Heart left ventricle (tissue), 16 donors: Measurements from ENCODE around the gene SEMA4D. TPM values are rescaled to one million over a fixed set of nuclear protein-coding genes. Genes with fewer than 3 reads are reported as not detected.

Experiments
- ATAC-seq, 4 donors: fragments of 200-7000 bp; cut with Tn5 transposase; one replicate each; pipeline ENCODE4 v1.9.1; 2020 to 2022; ENCODE audit warnings: moderate library complexity in 4 of 4, mild to moderate bottlenecking in 3 of 4, moderate number of reproducible peaks in 1 of 4
- DNase-seq, 5 donors: peaks; one replicate each; pipeline ENCODE4 v3.0.0-alpha.2; 2020
- H3K27ac ChIP-seq, 12 donors: fragments of 200-600 bp; sonication (generic) in 4 of 12; one replicate each; pipeline versions ENCODE4 v1.5.0 to v1.8.0; 2016 to 2022; ENCODE audit warnings: mild to moderate bottlenecking in 2 of 12
- H3K27me3 ChIP-seq, 9 donors: fragments of 200-600 bp; sonication (generic) in 2 of 9; one replicate each; pipeline versions ENCODE4 v1.5.1 to v1.8.0; 2016 to 2022; ENCODE audit warnings: mild to moderate bottlenecking in 3 of 9
- H3K36me3 ChIP-seq, 9 donors: fragments of 200-600 bp; sonication (generic) in 2 of 9; one replicate each; pipeline versions ENCODE4 v1.5.0 to v1.8.0; 2018 to 2022; ENCODE audit warnings: mild to moderate bottlenecking in 2 of 9
- H3K4me1 ChIP-seq, 12 donors: fragments of 200-600 bp; sonication (generic) in 4 of 12; one replicate each; pipeline versions ENCODE4 v1.5.0 to v1.8.0; 2016 to 2022; ENCODE audit warnings: mild to moderate bottlenecking in 3 of 12
- H3K4me3 ChIP-seq, 12 donors: fragments of 200-600 bp; sonication (generic) in 4 of 12; one replicate each; pipeline versions ENCODE4 v1.5.0 to v1.8.0; 2017 to 2022; ENCODE audit warnings: mild to moderate bottlenecking in 9 of 12, moderate library complexity in 4 of 12
- H3K9me3 ChIP-seq, 12 donors: fragments of 200-600 bp; sonication (generic) in 4 of 12; one replicate each; pipeline versions ENCODE4 v1.5.0 to v1.8.0; 2016 to 2022; ENCODE audit warnings: mild to moderate bottlenecking in 1 of 12
- POLR2A ChIP-seq, 2 donors: fragments of 450-650 bp; IDR thresholded peaks; one replicate each; pipeline ENCODE4 v1.6.1; 2017; ENCODE audit warnings: antibody characterized with exemption in 2 of 2, mild to moderate bottlenecking in 2 of 2, moderate library complexity in 2 of 2
- WGBS, 4 donors: extraction: QIAGEN DNeasy Blood & Tissue Kit in 2 of 4; methylation state at CpG; one replicate each; pipeline versions ENCODE4 v1.1.5 to v1.1.7; 2013 to 2018; 5-methylcytosine and 5-hydroxymethylcytosine counted together
- intact Hi-C, 10 donors: fragments of 100-400 bp; cut with DNase I; formaldehyde crosslinking; loops; one replicate each; pipeline versions ENCODE4 v1.11.1 to v1.14.2; 2022
- polyA plus RNA-seq, 2 donors: library from polyadenylated mRNA; stranded (reverse); fragments of 200-250 nt; gene quantifications; one replicate each; pipeline ENCODE4 v1.2.3, GENCODE V29; 2013
- total RNA-seq, 9 donors: library from RNA; depleted of rRNA in 2 of 9; stranded (reverse); fragments of >200 nt in 2 of 9; fragmentation: NEBNext Ultra II Directional in 3 of 9; extraction: Animal tissue kit (Norgen Biotek cat#: 25700) in 3 of 9; gene quantifications; one replicate each; pipeline versions ENCODE4 v1.1.0 to v1.2.4, GENCODE V29; 2016 to 2023
- TF ChIP-seq, protein P1 (sequence below), 12 donors: fragments of 200-600 bp; sonication (generic) in 4 of 12; IDR thresholded peaks; one replicate each; pipeline versions ENCODE4 v1.5.0 to v1.8.0; 2018 to 2022; ENCODE audit warnings: antibody characterized with exemption in 12 of 12, mild to moderate bottlenecking in 5 of 12
- donor health status: ischemic (EF 13 %, LVEDD 7.1; RV severe dilation, severe dysfunction).
- donor health status: healthy with polysubstance abuse.
- donor health status: DM: no; HTN: yes; CAD: no.
- donor health status: DM: no; HTN: no; CAD: no.
- donor health status: ischemic (EF 25% LVEDD 6.9; RV normal size, moderate dysfunction).
- donor health status: ischemic (EF 25% LVEDD 5.7; RV mildly dilated, moderate dysfunction).
- donor health status: healthy.
- donor health status: DM: yes; HTN: yes; CAD: no.
- donor health status: ischemic (EF 35%, LVEDD 5.7; RV mildly dilated, moderate dysfunction).
- donor health status: nonischemic (EF 11% LVEDD 7.7; RV severe dilation, severe dysfunction).
- donor health status: DM: yes; HTN: yes; CAD: no.
- donor health status: PGD.
- donor health status: ischemic (EF 29% LVEDD 5.4; RV normal size, mild dysfunction).
- donor health status: nonischemic (EF 23%, LVEDD 6.1; RV moderate dilation, normal function).

SEMA4D gene
- total and polyA plus RNA-seq, 11 donors, result 4.0 to 59.8 (median 20.2) TPM

DNA sequence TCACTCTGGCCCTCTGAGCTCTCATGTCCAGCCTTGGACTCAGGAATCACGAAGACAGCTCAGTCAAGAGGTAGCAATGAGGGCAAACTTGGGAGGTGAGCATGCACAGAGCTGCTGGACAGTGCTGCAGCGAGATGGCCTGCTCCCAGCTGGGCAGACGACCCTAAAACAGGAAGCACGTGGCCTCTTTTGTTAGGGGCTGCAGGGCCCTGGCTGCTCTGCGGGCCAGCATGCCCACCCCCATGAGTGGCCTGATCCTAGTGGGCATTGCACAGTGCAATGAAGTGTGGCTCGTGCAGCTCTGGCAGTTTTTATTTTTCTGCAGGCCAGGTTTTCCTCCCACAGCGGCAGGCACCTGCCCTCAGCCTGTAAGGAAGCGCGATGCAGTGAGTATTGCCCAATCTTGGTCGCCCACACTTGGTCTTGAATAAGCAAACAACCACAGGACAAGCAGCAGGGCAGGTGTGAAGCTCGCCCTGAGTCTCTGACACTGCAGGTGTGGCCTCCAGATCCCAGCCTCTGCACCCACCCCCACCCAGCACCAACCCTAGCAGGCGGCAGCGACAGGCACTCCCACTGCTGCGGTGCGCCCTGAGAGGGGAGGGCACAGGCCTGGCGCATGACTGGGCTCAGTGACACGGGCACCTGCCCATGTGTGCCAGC, 60.8 kb downstream of the SEMA4D start:
- Histone ChIP-seq H3K9me3 (no peaks in the 10 kb centered on the region), H3K27ac (no peak overlapping the region), H3K4me3 (no peak overlapping the region), H3K27me3 (no peaks in the 10 kb centered on the region), H3K4me1 (peaks cover 0 to 60% (median 7%) of the 10 kb centered on the region in 12 donors), H3K36me3 (no peaks in the 10 kb centered on the region)
- TF ChIP-seq, protein P1, sequence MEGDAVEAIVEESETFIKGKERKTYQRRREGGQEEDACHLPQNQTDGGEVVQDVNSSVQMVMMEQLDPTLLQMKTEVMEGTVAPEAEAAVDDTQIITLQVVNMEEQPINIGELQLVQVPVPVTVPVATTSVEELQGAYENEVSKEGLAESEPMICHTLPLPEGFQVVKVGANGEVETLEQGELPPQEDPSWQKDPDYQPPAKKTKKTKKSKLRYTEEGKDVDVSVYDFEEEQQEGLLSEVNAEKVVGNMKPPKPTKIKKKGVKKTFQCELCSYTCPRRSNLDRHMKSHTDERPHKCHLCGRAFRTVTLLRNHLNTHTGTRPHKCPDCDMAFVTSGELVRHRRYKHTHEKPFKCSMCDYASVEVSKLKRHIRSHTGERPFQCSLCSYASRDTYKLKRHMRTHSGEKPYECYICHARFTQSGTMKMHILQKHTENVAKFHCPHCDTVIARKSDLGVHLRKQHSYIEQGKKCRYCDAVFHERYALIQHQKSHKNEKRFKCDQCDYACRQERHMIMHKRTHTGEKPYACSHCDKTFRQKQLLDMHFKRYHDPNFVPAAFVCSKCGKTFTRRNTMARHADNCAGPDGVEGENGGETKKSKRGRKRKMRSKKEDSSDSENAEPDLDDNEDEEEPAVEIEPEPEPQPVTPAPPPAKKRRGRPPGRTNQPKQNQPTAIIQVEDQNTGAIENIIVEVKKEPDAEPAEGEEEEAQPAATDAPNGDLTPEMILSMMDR (IDR thresholded peaks at IDR 0.05), result no peak
- no peak for TF ChIP-seq POLR2A (IDR thresholded peaks at IDR 0.05)
- WGBS, 4 donors, result 80 to 93% (median 87%) methylated on average over 12 to 17 of the region's 17 CpGs
- peak in 1 of 5 donors; percentile 65 for DNase-seq
- intact Hi-C loops, result no loop called here
- no peak for ATAC-seq

DNA sequence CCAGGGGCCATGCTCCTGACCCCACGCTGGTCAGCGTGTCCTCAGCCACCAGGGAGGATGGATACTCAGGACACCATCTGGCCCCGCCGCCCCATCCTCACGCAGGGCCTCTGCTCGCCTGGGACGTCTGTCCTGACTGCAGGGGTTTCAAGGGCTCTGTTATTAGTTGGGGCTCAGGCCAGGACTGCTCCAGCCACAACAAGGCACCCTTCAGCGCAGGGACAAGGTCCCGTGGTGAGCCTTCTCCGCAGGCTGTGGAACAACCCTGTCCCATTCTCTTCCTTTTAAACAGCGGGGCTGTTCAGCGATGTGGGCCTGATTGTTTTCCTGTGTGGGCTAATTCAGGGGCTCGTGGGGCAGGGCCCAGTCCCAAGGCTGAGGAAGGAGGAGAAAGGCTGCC, 61.6 kb downstream of the SEMA4D start:
- no peak for TF ChIP-seq POLR2A (IDR thresholded peaks at IDR 0.05)
- TF ChIP-seq, protein P1 (IDR thresholded peaks at IDR 0.05), result no peak
- WGBS, 4 donors, result 81 to 92% (median 86%) methylated on average over 10 to 13 of the region's 13 CpGs
- H3K9me3 ChIP-seq, result no peaks in the 10 kb centered on the region

DNA sequence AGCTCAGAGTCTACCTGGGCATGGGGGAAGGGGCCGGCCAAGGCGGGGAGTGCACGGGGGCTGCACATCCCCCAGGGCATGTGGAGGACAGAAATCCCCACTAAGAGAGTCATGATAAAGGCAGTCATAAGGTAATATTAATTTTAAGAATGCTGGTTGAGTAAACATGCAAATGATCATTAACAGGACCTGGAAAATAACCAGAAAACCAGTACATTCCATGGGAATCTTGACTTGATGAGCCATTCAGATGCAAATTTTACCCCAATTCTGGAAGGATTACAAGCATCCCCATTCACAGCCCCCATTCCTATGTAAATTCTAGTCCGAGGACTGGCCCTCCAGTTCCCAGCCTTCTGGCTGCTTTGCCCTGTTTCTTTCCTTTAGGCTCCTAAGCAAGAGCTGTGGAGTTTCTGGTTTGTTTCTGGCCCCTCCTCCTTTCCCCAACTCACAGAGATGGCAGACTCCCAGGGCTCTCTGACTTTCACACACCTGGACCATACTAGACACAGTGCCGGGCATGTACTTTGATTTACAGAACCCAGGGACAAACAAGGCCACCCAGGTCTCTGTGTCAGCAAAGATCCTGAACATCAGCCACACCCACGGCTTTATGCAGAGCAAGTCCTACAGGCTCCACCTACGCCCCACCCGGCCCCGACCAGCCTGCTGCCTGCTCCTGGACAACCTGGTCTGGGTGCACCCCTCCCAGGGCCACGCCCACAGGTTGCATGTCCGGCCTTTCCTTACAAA, 62.7 kb downstream of the SEMA4D start:
- intact Hi-C loops, result no loop called here
- H3K9me3 ChIP-seq, result no peaks in the 10 kb centered on the region
- WGBS, 4 donors, result 65 to 72% (median 70%) methylated on average over 11 of the region's 11 CpGs
- H3K27me3 ChIP-seq, result no peaks in the 10 kb centered on the region
- peaks cover 0 to 53% (median 11%) of the 10 kb centered on the region in 12 donors for H3K4me1 ChIP-seq
- no peaks in the 10 kb centered on the region for H3K36me3 ChIP-seq
- ATAC-seq (no peak), DNase-seq (peak in 1 of 5 donors; percentile 46)
- H3K27ac ChIP-seq, result no peak overlapping the region
- TF ChIP-seq, protein P1 (IDR thresholded peaks at IDR 0.05), result no peak
- TF ChIP-seq POLR2A (IDR thresholded peaks at IDR 0.05), result no peak
- no peak overlapping the region for H3K4me3 ChIP-seq

More for the DNA sequence above, 61.6 kb downstream of the SEMA4D start:
- intact Hi-C loops, result no loop called here
- H3K27me3 ChIP-seq, result no peaks in the 10 kb centered on the region
- DNase-seq (peak in 1 of 5 donors; percentile 20), ATAC-seq (no peak)
- H3K4me3 ChIP-seq, result no peak overlapping the region
- H3K27ac ChIP-seq, result no peak overlapping the region
- no peaks in the 10 kb centered on the region for H3K36me3 ChIP-seq
- peaks cover 0 to 57% (median 11%) of the 10 kb centered on the region in 12 donors for H3K4me1 ChIP-seq

DNA sequence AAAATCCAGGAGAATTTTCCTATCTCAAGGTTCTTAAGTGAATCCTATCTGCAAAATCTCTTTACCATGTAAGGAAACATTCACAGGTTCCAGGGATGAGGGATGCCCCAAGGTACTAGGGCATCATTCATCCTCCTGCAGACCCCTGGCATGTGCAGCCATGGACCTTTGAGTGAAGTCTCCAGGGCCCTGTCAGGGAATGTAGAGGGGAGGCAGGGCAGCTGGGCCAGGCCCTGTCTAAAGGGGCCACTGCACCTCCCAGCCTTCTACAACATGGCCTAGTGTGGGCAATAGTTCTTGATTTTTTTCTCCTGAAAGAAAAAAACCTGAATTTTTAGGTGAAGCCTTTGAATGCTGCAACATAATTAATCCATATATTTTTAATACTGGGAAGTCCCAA, 63.3 kb downstream of the SEMA4D start:
- intact Hi-C loops, result no loop called here

More for the DNA sequence above, 63.3 kb downstream of the SEMA4D start:
- no peak overlapping the region for H3K27ac ChIP-seq
- H3K4me1 ChIP-seq, result peaks cover 0 to 53% (median 11%) of the 10 kb centered on the region in 12 donors
- TF ChIP-seq, protein P1 (IDR thresholded peaks at IDR 0.05), result no peak
- no peak for TF ChIP-seq POLR2A (IDR thresholded peaks at IDR 0.05)
- no peak for ATAC-seq
- DNase-seq, result peak in 1 of 5 donors; percentile 1
- H3K27me3 ChIP-seq, result no peaks in the 10 kb centered on the region
- no peaks in the 10 kb centered on the region for H3K9me3 ChIP-seq
- no peaks in the 10 kb centered on the region for H3K36me3 ChIP-seq
- H3K4me3 ChIP-seq, result no peak overlapping the region
